ENCODE data around the gene NAGPA.

- TF ChIP-seq CTCF (IDR thresholded peaks at IDR 0.05; ENCODE audit: control extremely low read depth in 1 of 3, insufficient read depth in 1 of 3, low read depth in 1 of 3, low read length in 3 of 3) (no peak), CREB1 (IDR thresholded peaks at IDR 0.05) (no peak)
These were observed 44.9 kb upstream of the NAGPA start for GRCh38 chr16:5078626-5079025.

Measured in H1 (cell line).